LNCaP clone FGC (cell line): Measurements from ENCODE around the gene ANXA11.
"Not testable (repeated sequence)": the region's sequence is repeated elsewhere in the genome, so short reads cannot be mapped to it uniquely, and the experiment has no call there.

ENCODE experiments used
- DNase-seq: peaks from one replicate; pipeline ENCODE4 v3.0.0-alpha.2; 2011; ENCODE audit warnings: low read depth
- H3K4me3 ChIP-seq: 2 replicates; pipeline ENCODE4 v1.5.1; 2011; ENCODE audit warnings: mild to moderate bottlenecking, low read depth, low read length, control low read depth
- CTCF ChIP-seq: IDR thresholded peaks from 2 replicates; pipeline ENCODE4 v1.5.1; 2012; ENCODE audit warnings: mild to moderate bottlenecking; ENCODE audit not compliant: control insufficient read depth, insufficient read depth; ENCODE audit errors: extremely low read depth

Gene ANXA11

GRCh38 chr10:80204677-80205476 lies 460 bp downstream of the ANXA11 start:
- no peak for TF ChIP-seq CTCF
- no peak for DNase-seq
- peak overlapping the region; percentile 83 for H3K4me3 ChIP-seq

GRCh38 chr10:80203835-80204676 lies 1.3 kb downstream of the ANXA11 start:
- DNase-seq: no peak
- no peak for TF ChIP-seq CTCF
- H3K4me3 ChIP-seq: peak overlapping the region; percentile 83

GRCh38 chr10:80202934-80203834 lies 2.2 kb downstream of the ANXA11 start:
- TF ChIP-seq CTCF: peak; percentile 60
- DNase-seq: peak; percentile 66

GRCh38 chr10:80202530-80202929 lies 2.8 kb downstream of the ANXA11 start:
- not testable (repeated sequence) for DNase-seq, H3K4me3 ChIP-seq

More at GRCh38 chr10:80202934-80203834, 2.2 kb downstream of the ANXA11 start:
- H3K4me3 ChIP-seq: peak overlapping the region; percentile 83

GRCh38 chr10:80201608-80202141 lies 3.7 kb downstream of the ANXA11 start:
- H3K4me3 ChIP-seq: no peak overlapping the region
- DNase-seq: no peak
- TF ChIP-seq CTCF: no peak

- no peak for TF ChIP-seq CTCF
- no peak for DNase-seq
- no peak overlapping the region for H3K4me3 ChIP-seq
These were observed 4.7 kb downstream of the ANXA11 start for GRCh38 chr10:80200687-80201086.
